HG02840 (cell line): ENCODE measurements around the gene ZNF654.
"Not testable (repeated sequence)": the region's sequence is repeated elsewhere in the genome, so short reads cannot be mapped to it uniquely, and the experiment has no call there.

Source experiments
- ATAC-seq: cut with Tn5 transposase; IDR thresholded peaks from one replicate; pipeline ENCODE4 v1.9.1; 2021; ENCODE audit warnings: mild to moderate bottlenecking, moderate library complexity, moderate number of reproducible peaks; ENCODE audit not compliant: unreplicated experiment, low FRiP score

ZNF654 gene

GRCh38 chr3:88059380-88060170 lies 520 bp downstream of the ZNF654 start:
- ATAC-seq, result no peak

GRCh38 chr3:88061746-88062145 lies 2.7 kb downstream of the ZNF654 start:
- ATAC-seq, result no peak

- no peak for ATAC-seq
Observed at GRCh38 chr3:88075072-88075471, 16.0 kb downstream of the ZNF654 start.

GRCh38 chr3:88075497-88075896 lies 16.4 kb downstream of the ZNF654 start:
- ATAC-seq, result no peak

- ATAC-seq, result no peak
Observed at GRCh38 chr3:88076712-88077111, 17.7 kb downstream of the ZNF654 start.

GRCh38 chr3:88078932-88079331 lies 19.9 kb downstream of the ZNF654 start:
- no peak for ATAC-seq

- no peak for ATAC-seq
Observed at GRCh38 chr3:88082854-88083253, 23.8 kb downstream of the ZNF654 start.

GRCh38 chr3:88084097-88084501 lies 25.0 kb downstream of the ZNF654 start:
- no peak for ATAC-seq

GRCh38 chr3:88090681-88091080 lies 31.6 kb downstream of the ZNF654 start:
- no peak for ATAC-seq

GRCh38 chr3:88092270-88092669 lies 33.2 kb downstream of the ZNF654 start:
- ATAC-seq, result no peak

- no peak for ATAC-seq
Observed at GRCh38 chr3:88093266-88093665, 34.2 kb downstream of the ZNF654 start.

- ATAC-seq, result no peak
Observed at GRCh38 chr3:88101142-88101541, 42.1 kb downstream of the ZNF654 start.

GRCh38 chr3:88105325-88105724 lies 46.3 kb downstream of the ZNF654 start:
- no peak for ATAC-seq

- ATAC-seq, result no peak
Observed at GRCh38 chr3:88112289-88112688, 53.2 kb downstream of the ZNF654 start.

GRCh38 chr3:88113311-88114162 lies 54.5 kb downstream of the ZNF654 start:
- peak; percentile 90 for ATAC-seq

GRCh38 chr3:88114878-88115549 lies 56.0 kb downstream of the ZNF654 start:
- no peak for ATAC-seq

GRCh38 chr3:88117683-88118082 lies 58.6 kb downstream of the ZNF654 start:
- ATAC-seq, result no peak

- ATAC-seq, result not testable (repeated sequence)
Observed at GRCh38 chr3:88118603-88119002, 59.5 kb downstream of the ZNF654 start.

- ATAC-seq, result no peak
Observed at GRCh38 chr3:88123526-88123925, 64.5 kb downstream of the ZNF654 start.

- ATAC-seq, result no peak
Observed at GRCh38 chr3:88131695-88132094, 72.6 kb downstream of the ZNF654 start.

GRCh38 chr3:88132894-88133293 lies 73.8 kb downstream of the ZNF654 start:
- no peak for ATAC-seq
